Measurements from ENCODE around the gene PDZD7.

PDZD7 gene

DNA sequence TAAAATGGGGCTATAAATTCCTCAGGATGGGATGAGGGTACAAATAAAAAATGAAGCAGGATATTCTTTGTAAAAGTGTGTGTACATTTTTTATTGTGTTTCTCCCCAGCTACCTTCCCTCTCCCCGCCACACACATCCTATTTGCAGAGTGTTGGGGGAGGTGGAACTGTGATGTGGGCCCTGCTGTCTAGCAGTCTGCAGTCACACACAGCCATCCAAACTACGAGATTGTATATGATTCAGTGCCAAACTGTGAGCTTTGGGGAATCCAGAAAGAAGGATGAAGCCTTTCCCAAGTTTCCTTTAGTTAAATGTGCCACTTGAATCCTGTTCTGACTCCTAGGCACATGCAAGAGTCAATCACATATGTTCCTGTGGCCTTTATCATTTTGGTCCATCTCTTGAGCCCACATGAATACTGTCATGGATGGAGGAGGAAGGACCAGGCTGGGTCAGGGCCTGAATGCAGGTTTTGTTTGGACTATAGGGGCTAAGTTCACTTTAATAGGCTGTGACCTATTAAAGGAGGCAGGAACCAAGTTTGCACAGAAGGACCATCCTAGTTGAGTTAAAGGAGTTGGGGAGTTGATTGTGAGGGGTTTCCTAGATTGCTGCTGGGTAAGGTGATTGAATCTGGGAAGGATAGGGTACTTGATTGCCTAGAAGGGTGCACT is 62.7 kb downstream of the PDZD7 start:
- no peak for DNase-seq (ENCODE audit: low read depth, low spot score)

DNA sequence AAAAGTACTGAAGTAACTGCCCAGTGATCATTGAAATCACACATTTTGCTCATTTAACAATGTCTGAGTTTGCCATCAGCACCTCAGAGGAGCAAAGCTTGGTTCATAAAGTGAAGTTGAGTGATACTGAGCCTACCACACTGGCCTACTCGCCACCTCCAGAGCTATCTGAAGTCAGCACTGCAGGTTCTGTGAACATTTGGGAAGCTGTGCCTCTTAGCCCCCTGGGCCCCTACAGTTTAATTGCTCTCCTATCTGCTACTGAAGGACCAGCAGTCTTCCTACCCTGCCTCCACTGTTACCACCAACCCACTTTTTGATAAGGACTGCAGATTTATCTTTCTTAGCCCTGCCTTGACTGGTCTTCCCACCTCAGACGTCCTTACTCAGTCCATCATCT is 63.6 kb downstream of the PDZD7 start:
- DNase-seq (ENCODE audit: low read depth, low spot score) = no peak

DNA sequence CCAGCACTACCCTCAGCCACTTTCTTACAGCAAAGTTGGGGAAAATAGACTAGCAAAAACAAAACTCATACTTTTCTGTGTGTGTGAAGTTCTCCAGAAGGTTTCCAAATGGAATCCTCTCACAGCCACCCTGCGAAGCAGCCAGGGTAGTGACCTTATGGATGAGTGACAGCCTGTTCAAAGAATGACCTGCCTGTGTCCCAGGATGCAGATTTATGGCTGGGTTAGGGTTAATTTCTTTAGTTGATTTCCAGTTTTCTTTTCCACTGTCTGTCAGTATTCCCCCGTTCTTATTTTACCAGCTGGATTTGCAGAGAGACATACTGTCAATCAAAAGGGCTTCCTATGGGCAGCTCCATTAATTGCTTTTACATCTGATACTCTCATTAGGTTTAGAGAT is 64.0 kb downstream of the PDZD7 start:
- no peak for DNase-seq (ENCODE audit: low read depth, low spot score)

DNA sequence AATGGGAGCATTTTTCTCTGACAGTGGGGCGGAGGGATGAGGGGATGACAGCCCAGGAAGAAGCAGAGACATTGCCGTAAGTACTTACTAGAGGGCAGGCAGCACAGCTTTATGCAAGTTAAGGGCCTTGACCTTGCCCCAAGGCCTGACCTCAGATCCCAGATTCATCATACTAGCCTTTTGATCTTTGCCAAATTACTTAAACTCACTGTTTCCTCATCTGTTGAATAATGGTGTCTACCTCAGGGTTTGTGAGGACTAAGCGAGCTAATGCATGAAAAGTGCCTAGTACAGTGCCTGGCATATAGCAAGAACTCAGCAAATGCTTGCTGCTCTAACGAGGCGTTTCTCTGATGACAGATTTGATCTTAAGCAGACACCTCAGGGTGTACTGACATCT is 65.1 kb downstream of the PDZD7 start:
- no peak for DNase-seq (ENCODE audit: low read depth, low spot score)

DNA sequence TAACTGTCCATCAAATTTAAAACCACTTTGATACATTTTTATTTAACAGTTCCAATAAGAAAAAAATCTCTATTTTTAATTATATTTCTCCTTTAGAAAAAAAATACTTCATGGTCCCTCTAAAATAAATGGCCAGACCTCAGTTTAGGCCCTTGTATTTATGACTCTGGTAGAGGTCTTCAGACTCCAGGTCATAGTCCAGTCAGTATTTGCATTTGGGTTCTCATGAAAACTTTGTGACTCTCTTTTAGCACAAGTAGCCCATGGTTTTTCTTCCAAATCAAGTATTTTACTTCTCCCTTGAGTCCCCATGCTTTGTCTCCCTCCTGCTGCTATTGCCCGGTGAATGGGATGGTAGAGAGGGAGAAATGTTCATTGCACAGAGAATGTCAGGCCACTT is 67.1 kb downstream of the PDZD7 start:
- DNase-seq (ENCODE audit: low read depth, low spot score) = no peak

DNA sequence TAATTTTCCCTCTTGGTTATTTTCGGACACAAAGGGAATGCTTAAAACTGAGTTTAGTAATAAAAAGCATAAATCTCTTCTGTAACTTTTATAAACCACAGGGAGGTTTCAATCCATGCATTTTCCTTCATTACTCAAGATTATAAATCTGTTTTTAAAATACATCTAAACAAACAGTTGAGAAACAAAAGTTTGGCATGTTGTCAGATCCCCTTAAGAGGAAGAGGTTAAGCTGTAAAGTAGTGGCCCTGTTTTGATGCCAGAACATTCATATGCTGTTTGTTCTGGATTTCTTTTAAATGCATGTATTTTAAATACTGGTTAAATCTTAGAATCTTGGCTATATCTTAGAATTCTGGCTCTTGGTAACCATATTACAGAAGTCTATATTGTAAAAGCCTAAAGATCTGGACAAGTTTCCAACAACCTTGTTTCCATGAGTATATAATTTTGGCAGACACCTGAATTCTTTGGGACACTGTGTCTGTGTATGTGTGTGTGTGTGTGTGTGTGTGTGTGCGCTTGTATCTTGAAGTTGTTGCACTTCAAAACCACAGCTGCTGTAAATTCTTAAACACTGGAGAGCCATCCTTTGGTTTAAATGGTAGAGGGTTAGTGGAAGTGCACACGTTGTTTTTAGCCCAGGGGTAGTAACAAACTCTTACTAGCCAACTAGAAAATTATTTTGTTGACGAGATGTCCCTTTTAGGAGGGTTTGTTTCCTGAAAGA is 68.4 kb downstream of the PDZD7 start:
- DNase-seq (ENCODE audit: low read depth, low spot score) = no peak

DNA sequence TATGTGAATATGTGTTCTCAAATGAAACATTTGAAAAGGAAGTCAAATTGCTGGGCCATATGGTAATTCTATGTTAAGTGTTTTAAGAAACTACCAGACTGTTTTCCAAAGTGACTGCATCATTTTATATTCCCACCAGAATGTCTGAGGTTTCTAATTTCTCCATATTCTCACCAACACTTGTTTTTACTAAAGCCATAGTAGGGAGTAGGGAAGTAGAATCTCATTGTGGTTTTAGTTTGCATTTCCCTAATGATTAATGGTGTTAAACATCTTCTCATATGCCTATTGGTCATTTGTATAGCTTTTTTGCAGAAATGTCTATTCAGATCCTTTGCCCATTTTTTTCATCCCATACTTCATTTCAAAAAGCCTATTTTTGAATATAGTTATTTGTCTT is 70.7 kb downstream of the PDZD7 start:
- no peak for DNase-seq (ENCODE audit: low read depth, low spot score)

Measured in activated CD4-positive, CD25-positive, alpha-beta regulatory T cell treated with anti-CD3 and anti-CD28 coated beads, Interleukin-2, amount 50 U/mL, for 16 hours (primary cell).